Esophagus muscularis mucosa (tissue), 4 donors: ENCODE measurements around the gene ZKSCAN2. TPM values are rescaled to one million over a fixed set of nuclear protein-coding genes. Genes with fewer than 3 reads are reported as not detected.

Experiments
- DNase-seq: peaks from one replicate; pipeline ENCODE4 v3.0.0-alpha.2; 2017; ENCODE audit errors: extremely low spot score
- H3K27ac ChIP-seq, 4 donors: fragments of 200-600 bp; sonication (generic); replicated peaks in 1 of 4; 1 replicate in 3 of 4; 2 replicates in 1 of 4; pipeline ENCODE4 v1.5.1; 2016 to 2019; ENCODE audit warnings: mild to moderate bottlenecking in 1 of 4
- H3K27me3 ChIP-seq, 4 donors: fragments of 200-600 bp; sonication (generic); one replicate each; pipeline versions ENCODE4 v1.5.1 to v1.6.0; 2016 to 2019
- H3K36me3 ChIP-seq, 4 donors: fragments of 200-600 bp; sonication (generic); one replicate each; pipeline ENCODE4 v1.5.1; 2016 to 2019
- H3K4me1 ChIP-seq, 4 donors: fragments of 200-600 bp; sonication (generic); one replicate each; pipeline ENCODE4 v1.5.1; 2016 to 2019
- H3K4me3 ChIP-seq, 4 donors: fragments of 200-600 bp; sonication (generic); 1 replicate in 2 of 4; 2 replicates in 2 of 4; pipeline ENCODE4 v1.5.1; 2016 to 2019; ENCODE audit warnings: mild to moderate bottlenecking in 4 of 4, moderate library complexity in 1 of 4
- H3K9me3 ChIP-seq, 4 donors: fragments of 200-600 bp; sonication (generic); 1 replicate in 3 of 4; 2 replicates in 1 of 4; pipeline ENCODE4 v1.5.1; 2016 to 2019
- CTCF ChIP-seq, 3 experiments: fragments of 200-600 bp in 2 of 3; fragments of 450-650 bp in 1 of 3; sonication (generic) in 2 of 3; IDR thresholded peaks; one replicate each; pipeline ENCODE4 v1.5.1; 2017 to 2019; ENCODE audit warnings: antibody characterized with exemption in 3 of 3, mild to moderate bottlenecking in 2 of 3, moderate library complexity in 1 of 3
- EP300 ChIP-seq: sonication (generic); formaldehyde crosslinking; IDR thresholded peaks from one replicate; pipeline ENCODE4 v1.6.1; 2017; ENCODE audit warnings: antibody characterized with exemption
- POLR2A ChIP-seq: fragments of 450-650 bp; IDR thresholded peaks from one replicate; pipeline ENCODE4 v1.6.1; 2017; ENCODE audit warnings: antibody characterized with exemption, moderate library complexity, mild to moderate bottlenecking, low read depth
- POLR2AphosphoS5 ChIP-seq, 2 donors: sonication (generic); formaldehyde crosslinking; IDR thresholded peaks; one replicate each; pipeline ENCODE4 v1.6.1; 2017; ENCODE audit warnings: antibody characterized with exemption in 2 of 2
- WGBS: methylation state at CpG from one replicate; pipeline ENCODE4 v1.1.5; 2018; 5-methylcytosine and 5-hydroxymethylcytosine counted together
- intact Hi-C: fragments of 100-400 bp; cut with DNase I; formaldehyde crosslinking; loops from one replicate; pipeline ENCODE4 v1.15.1; 2023
- total RNA-seq, 4 donors: library from RNA; depleted of rRNA; stranded (reverse); fragments of >200 nt; gene quantifications; one replicate each; pipeline versions ENCODE4 v1.1.0 to v1.2.1, GENCODE V29; 2016

The ZKSCAN2 gene
- total RNA-seq, 4 donors from 2014 or later, result 3.7 to 5.3 (median 4.5) TPM

- peak overlapping the region; percentile 94 to 99 (median 98) for H3K27ac ChIP-seq
Measured at GRCh38 chr16:25257956-25258860, 563 bp upstream of the ZKSCAN2 start.

GRCh38 chr16:25256695-25257469 is 763 bp downstream of the ZKSCAN2 start:
- Histone ChIP-seq H3K4me1 (peaks cover 33 to 42% (median 38%) of the 10 kb centered on the region in 4 donors), H3K27ac (peak overlapping the region; percentile 94 to 99 (median 98)), H3K36me3 (peaks cover 12 to 34% (median 32%) of the 10 kb centered on the region in 4 donors), H3K27me3 (no peaks in the 10 kb centered on the region), H3K9me3 (no peaks in the 10 kb centered on the region), H3K4me3 (peak overlapping the region; percentile 73 to 98 (median 82))
- TF ChIP-seq CTCF (IDR thresholded peaks at IDR 0.05), result no peak
- TF ChIP-seq POLR2AphosphoS5 (IDR thresholded peaks at IDR 0.05), result no peak
- no peak for TF ChIP-seq POLR2A
- no peak for TF ChIP-seq EP300
- under 1% methylated on average over 24 of the region's 24 CpGs for WGBS
- intact Hi-C loops, result loop anchor here (5.0 to 10.0 kb wide), 2 partner anchors 142 to 190 kb away; partner anchors contain the start of gene LCMT1
- DNase-seq, result no peak

More at GRCh38 chr16:25257956-25258860, 563 bp upstream of the ZKSCAN2 start:
- DNase-seq, result peak; percentile 93
- TF ChIP-seq POLR2AphosphoS5 (IDR thresholded peaks at IDR 0.05), result no peak
- no peak for TF ChIP-seq POLR2A
- TF ChIP-seq CTCF (IDR thresholded peaks at IDR 0.05), result no peak
- no peak for TF ChIP-seq EP300
- WGBS, result 8% methylated on average over 22 of the region's 58 CpGs
- intact Hi-C loops, result loop anchor here (5.0 to 10.0 kb wide), 2 partner anchors 143 to 191 kb away; partner anchors contain the start of gene LCMT1
- no peaks in the 10 kb centered on the region for H3K27me3 ChIP-seq
- H3K9me3 ChIP-seq, result no peaks in the 10 kb centered on the region
- peaks cover 33 to 42% (median 38%) of the 10 kb centered on the region in 4 donors for H3K4me1 ChIP-seq
- H3K4me3 ChIP-seq, result peak overlapping the region; percentile 73 to 98 (median 82)
- peaks cover 5 to 30% (median 18%) of the 10 kb centered on the region in 4 donors for H3K36me3 ChIP-seq

GRCh38 chr16:25253322-25253721 is 4.3 kb downstream of the ZKSCAN2 start:
- H3K27ac ChIP-seq, result no peak overlapping the region
- intact Hi-C loops, result loop anchor here (10.0 kb wide), 1 partner anchor 139 kb away; the partner anchor contains the start of gene LCMT1
- TF ChIP-seq EP300 (no peak), POLR2A (no peak)
- peaks cover 21 to 70% (median 49%) of the 10 kb centered on the region in 4 donors for H3K36me3 ChIP-seq
- no peaks in the 10 kb centered on the region for H3K9me3 ChIP-seq
- DNase-seq, result no peak
- H3K4me1 ChIP-seq, result peaks cover 16 to 25% (median 24%) of the 10 kb centered on the region in 4 donors
- WGBS, result 92% methylated on average over 2 of the region's 2 CpGs
- no peaks in the 10 kb centered on the region for H3K27me3 ChIP-seq
- H3K4me3 ChIP-seq, result no peak overlapping the region

GRCh38 chr16:25250467-25250866 is 7.2 kb downstream of the ZKSCAN2 start:
- H3K4me1 ChIP-seq, result peaks cover under 1 to 6% (median 6%) of the 10 kb centered on the region in 4 donors
- no peak for DNase-seq
- no peaks in the 10 kb centered on the region for H3K27me3 ChIP-seq
- intact Hi-C loops, result loop anchor here (10.0 kb wide), 1 partner anchor 136 kb away; the partner anchor contains the start of gene LCMT1
- H3K27ac ChIP-seq, result no peak overlapping the region
- H3K9me3 ChIP-seq, result peaks cover 0 to 6% (median 0%) of the 10 kb centered on the region in 4 donors
- peaks cover 33 to 92% (median 70%) of the 10 kb centered on the region in 4 donors for H3K36me3 ChIP-seq
- no peak overlapping the region for H3K4me3 ChIP-seq
- TF ChIP-seq EP300, result no peak
- TF ChIP-seq POLR2A, result no peak
- TF ChIP-seq POLR2AphosphoS5 (IDR thresholded peaks at IDR 0.05), result no peak
- no peak for TF ChIP-seq CTCF (IDR thresholded peaks at IDR 0.05)
- WGBS, result 98% methylated on average over 2 of the region's 2 CpGs
